SK-N-SH (cell line): ENCODE results near the gene PBRM1.

Experiments used
- CTCF ChIP-seq: fragments of 200-600 bp; sonication (generic); IDR thresholded peaks from 2 replicates; pipeline ENCODE4 v1.6.1; 2017; ENCODE audit warnings: antibody characterized with exemption, mild to moderate bottlenecking, moderate library complexity
- GATA2 ChIP-seq: sonication (generic); formaldehyde crosslinking; IDR thresholded peaks from 2 replicates; pipeline ENCODE4 v1.5.0; 2020; ENCODE audit warnings: mild to moderate bottlenecking, missing genetic modification reagents
- NRF1 ChIP-seq: IDR thresholded peaks from 2 replicates; pipeline ENCODE4 v1.6.1; 2012; ENCODE audit warnings: low read depth, mild to moderate bottlenecking, low read length
- POLR2AphosphoS5 ChIP-seq: IDR thresholded peaks from 2 replicates; pipeline ENCODE4 v1.6.1; 2012; ENCODE audit warnings: low read depth, low read length
- REST ChIP-seq: IDR thresholded peaks from 2 replicates; pipeline ENCODE4 v1.6.1; 2012; ENCODE audit warnings: mild to moderate bottlenecking, low read depth, low read length, moderate library complexity

- TF ChIP-seq GATA2 (CRISPR knock-in tag) = no peak
- no peak for TF ChIP-seq NRF1
- no peak for TF ChIP-seq CTCF
- no peak for TF ChIP-seq POLR2AphosphoS5
- TF ChIP-seq REST = no peak
Measured at GRCh38 chr3:52521881-52522650, 163.6 kb downstream of the PBRM1 start.
